Lower leg skin (tissue), 3 donors: ENCODE measurements around the gene CCDC102B.

Source experiments
- POLR2A ChIP-seq, 2 donors: fragments of 450-650 bp; IDR thresholded peaks; one replicate each; pipeline ENCODE4 v1.6.1; 2016 to 2017; ENCODE audit warnings: antibody characterized with exemption in 2 of 2, mild to moderate bottlenecking in 1 of 2, moderate library complexity in 1 of 2
- TF ChIP-seq, protein P1 (sequence below), 3 donors: fragments of 450-650 bp; IDR thresholded peaks; one replicate each; pipeline ENCODE4 v1.5.1; 2016; ENCODE audit warnings: antibody characterized with exemption in 3 of 3, mild to moderate bottlenecking in 3 of 3, moderate library complexity in 2 of 3

DNA sequence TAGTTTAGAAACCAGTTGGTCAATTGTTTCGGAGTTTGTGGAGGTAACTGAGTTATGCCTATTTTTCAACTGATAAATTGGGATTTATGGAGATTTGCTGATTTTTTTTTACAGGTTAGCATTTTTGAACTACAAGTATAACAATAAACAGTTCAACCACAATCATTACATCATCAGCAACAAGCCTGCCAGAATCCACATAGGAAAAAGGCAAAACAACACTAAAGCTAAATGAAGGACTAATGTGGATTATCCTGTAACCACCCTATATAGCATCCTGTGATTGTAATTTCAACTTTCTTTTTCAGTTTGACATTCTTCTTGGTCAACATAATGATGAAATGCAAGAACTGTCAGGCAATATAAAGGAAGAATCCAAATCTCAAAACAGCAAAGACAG lies 76.5 kb downstream of the CCDC102B start:
- no peak for TF ChIP-seq POLR2A (IDR thresholded peaks at IDR 0.05)
- TF ChIP-seq, protein P1, sequence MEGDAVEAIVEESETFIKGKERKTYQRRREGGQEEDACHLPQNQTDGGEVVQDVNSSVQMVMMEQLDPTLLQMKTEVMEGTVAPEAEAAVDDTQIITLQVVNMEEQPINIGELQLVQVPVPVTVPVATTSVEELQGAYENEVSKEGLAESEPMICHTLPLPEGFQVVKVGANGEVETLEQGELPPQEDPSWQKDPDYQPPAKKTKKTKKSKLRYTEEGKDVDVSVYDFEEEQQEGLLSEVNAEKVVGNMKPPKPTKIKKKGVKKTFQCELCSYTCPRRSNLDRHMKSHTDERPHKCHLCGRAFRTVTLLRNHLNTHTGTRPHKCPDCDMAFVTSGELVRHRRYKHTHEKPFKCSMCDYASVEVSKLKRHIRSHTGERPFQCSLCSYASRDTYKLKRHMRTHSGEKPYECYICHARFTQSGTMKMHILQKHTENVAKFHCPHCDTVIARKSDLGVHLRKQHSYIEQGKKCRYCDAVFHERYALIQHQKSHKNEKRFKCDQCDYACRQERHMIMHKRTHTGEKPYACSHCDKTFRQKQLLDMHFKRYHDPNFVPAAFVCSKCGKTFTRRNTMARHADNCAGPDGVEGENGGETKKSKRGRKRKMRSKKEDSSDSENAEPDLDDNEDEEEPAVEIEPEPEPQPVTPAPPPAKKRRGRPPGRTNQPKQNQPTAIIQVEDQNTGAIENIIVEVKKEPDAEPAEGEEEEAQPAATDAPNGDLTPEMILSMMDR (IDR thresholded peaks at IDR 0.05), result no peak
